Peyer's patch (tissue), 4 donors: ENCODE data around the gene RHBDL1. TPM values are rescaled to one million over a fixed set of nuclear protein-coding genes. Genes with fewer than 3 reads are reported as not detected.

Experiments used
- DNase-seq, 3 donors: peaks; one replicate each; pipeline ENCODE4 v3.0.0-alpha.2; 2017 to 2019
- H3K27ac ChIP-seq, 4 donors: fragments of 200-600 bp; sonication (generic); one replicate each; pipeline ENCODE4 v1.5.1; 2016 to 2019
- H3K27me3 ChIP-seq, 2 donors: fragments of 200-600 bp; sonication (generic); one replicate each; pipeline ENCODE4 v1.5.1; 2019
- H3K36me3 ChIP-seq, 3 donors: fragments of 200-600 bp; sonication (generic); one replicate each; pipeline ENCODE4 v1.5.1; 2016 to 2019
- H3K4me1 ChIP-seq, 4 donors: fragments of 200-600 bp; sonication (generic); one replicate each; pipeline ENCODE4 v1.5.1; 2016 to 2019
- H3K4me3 ChIP-seq, 4 donors: fragments of 200-600 bp; sonication (generic); 1 replicate in 3 of 4; 2 replicates in 1 of 4; pipeline ENCODE4 v1.5.1; 2016 to 2019; ENCODE audit warnings: mild to moderate bottlenecking in 1 of 4
- H3K9me3 ChIP-seq, 4 donors: fragments of 200-600 bp; sonication (generic); one replicate each; pipeline ENCODE4 v1.5.1; 2016 to 2019; ENCODE audit warnings: mild to moderate bottlenecking in 1 of 4
- CTCF ChIP-seq, 6 experiments: fragments of 450-650 bp in 4 of 6; fragments of 200-600 bp in 2 of 6; sonication (generic) in 1 of 6; IDR thresholded peaks; one replicate each; pipeline ENCODE4 v1.5.1; 2017 to 2019; ENCODE audit warnings: antibody characterized with exemption in 6 of 6, mild to moderate bottlenecking in 3 of 6, moderate library complexity in 1 of 6
- POLR2A ChIP-seq, 2 donors: fragments of 450-650 bp; IDR thresholded peaks; one replicate each; pipeline ENCODE4 v1.5.1; 2017; ENCODE audit warnings: antibody characterized with exemption in 2 of 2, mild to moderate bottlenecking in 2 of 2, moderate library complexity in 2 of 2
- total RNA-seq, 4 donors: library from RNA; depleted of rRNA; stranded (reverse); fragments of >200 nt; gene quantifications; one replicate each; pipeline ENCODE4 v1.1.0, GENCODE V29; 2016

Gene RHBDL1
- total RNA-seq, 4 donors from 2014 or later, result 4.1 to 13.6 (median 9.9) TPM

- TF ChIP-seq POLR2A (IDR thresholded peaks at IDR 0.05) (no peak), CTCF (IDR thresholded peaks at IDR 0.05) (no peak)
- DNase-seq, result no peak
- no peaks in the 10 kb centered on the region for H3K27me3 ChIP-seq
- H3K4me3 ChIP-seq, result no peak overlapping the region
- no peaks in the 10 kb centered on the region for H3K9me3 ChIP-seq
- H3K4me1 ChIP-seq, result peaks cover 12 to 39% (median 23%) of the 10 kb centered on the region in 4 donors
- no peak overlapping the region for H3K27ac ChIP-seq
- H3K36me3 ChIP-seq, result peaks cover 0 to 50% (median 0%) of the 10 kb centered on the region in 3 donors
Observed at GRCh38 chr16:671353-672131, 3.9 kb upstream of the RHBDL1 start.

DNA sequence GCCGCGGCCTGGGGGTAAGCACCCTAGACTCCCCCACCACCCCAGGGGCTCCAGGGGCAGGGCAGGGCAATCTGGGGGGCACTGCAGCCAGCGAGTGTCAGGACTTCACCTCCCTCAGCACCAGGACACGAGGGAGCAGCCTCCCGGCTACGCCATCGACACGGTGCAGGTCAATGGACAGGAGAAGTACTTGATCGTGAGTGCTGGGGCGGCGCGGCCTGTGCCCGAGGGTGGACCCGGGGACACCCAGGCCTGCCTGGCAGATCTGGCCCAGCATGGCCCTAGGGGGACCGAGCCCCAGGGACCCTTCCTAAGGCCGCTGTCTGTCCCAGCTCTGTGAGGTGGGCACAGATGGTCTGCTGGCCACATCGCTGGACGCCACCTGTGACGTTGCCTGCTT, 3.1 kb upstream of the RHBDL1 start:
- peaks cover 0 to 50% (median 0%) of the 10 kb centered on the region in 3 donors for H3K36me3 ChIP-seq
- TF ChIP-seq POLR2A (IDR thresholded peaks at IDR 0.05) (no peak), CTCF (IDR thresholded peaks at IDR 0.05) (no peak)
- no peak for DNase-seq
- H3K27ac ChIP-seq, result no peak overlapping the region
- peaks cover 13 to 43% (median 23%) of the 10 kb centered on the region in 4 donors for H3K4me1 ChIP-seq
- H3K27me3 ChIP-seq, result no peaks in the 10 kb centered on the region
- H3K4me3 ChIP-seq, result no peak overlapping the region
- H3K9me3 ChIP-seq, result no peaks in the 10 kb centered on the region

- no peaks in the 10 kb centered on the region for H3K27me3 ChIP-seq
- H3K4me3 ChIP-seq, result no peak overlapping the region
- peaks cover 0 to 50% (median 0%) of the 10 kb centered on the region in 3 donors for H3K36me3 ChIP-seq
- no peak overlapping the region for H3K27ac ChIP-seq
- no peaks in the 10 kb centered on the region for H3K9me3 ChIP-seq
- DNase-seq, result no peak
- TF ChIP-seq POLR2A (IDR thresholded peaks at IDR 0.05) (no peak), CTCF (IDR thresholded peaks at IDR 0.05) (no peak)
- peaks cover 13 to 43% (median 22%) of the 10 kb centered on the region in 4 donors for H3K4me1 ChIP-seq
Observed at GRCh38 chr16:672851-673250, 2.6 kb upstream of the RHBDL1 start.

- peaks cover 0 to 50% (median 0%) of the 10 kb centered on the region in 3 donors for H3K36me3 ChIP-seq
- peaks cover 13 to 43% (median 23%) of the 10 kb centered on the region in 4 donors for H3K4me1 ChIP-seq
Observed at GRCh38 chr16:673399-673991, 2.0 kb upstream of the RHBDL1 start.

More at GRCh38 chr16:673399-673991, 2.0 kb upstream of the RHBDL1 start:
- no peaks in the 10 kb centered on the region for H3K27me3 ChIP-seq
- DNase-seq, result no peak
- no peak overlapping the region for H3K27ac ChIP-seq
- H3K9me3 ChIP-seq, result no peaks in the 10 kb centered on the region
- TF ChIP-seq CTCF (IDR thresholded peaks at IDR 0.05), result no peak
- no peak for TF ChIP-seq POLR2A (IDR thresholded peaks at IDR 0.05)
- H3K4me3 ChIP-seq, result no peak overlapping the region
